A549 (cell line): ENCODE data around the gene CDC5L.

Source experiments
- CTCF ChIP-seq: fragments of >200 bp; sonication (Bioruptor Twin); formaldehyde crosslinking; IDR thresholded peaks from 3 replicates; pipeline ENCODE4 v1.5.1; 2016
- EP300 ChIP-seq, 2 experiments: fragments of >200 bp; sonication (Bioruptor Twin); formaldehyde crosslinking; IDR thresholded peaks; 2 replicates in 1 of 2; 3 replicates in 1 of 2; pipeline ENCODE4 v1.6.1; 2016 to 2017
- POLR2A ChIP-seq: IDR thresholded peaks from 2 replicates; pipeline ENCODE4 v1.6.1; 2012; ENCODE audit warnings: mild to moderate bottlenecking, low read length
- RAD21 ChIP-seq, 2 experiments: fragments of >200 bp in 1 of 2; sonication (Bioruptor Twin) in 1 of 2; formaldehyde crosslinking in 1 of 2; IDR thresholded peaks in 1 of 2; conservative IDR thresholded peaks in 1 of 2; 2 replicates in 1 of 2; 3 replicates in 1 of 2; pipeline ENCODE4 v1.6.1; 2012 to 2018; ENCODE audit warnings: inconsistent platforms in 1 of 2
- TF ChIP-seq, protein P1 (sequence below): IDR thresholded peaks from 2 replicates; pipeline ENCODE4 v1.6.1; 2012

DNA sequence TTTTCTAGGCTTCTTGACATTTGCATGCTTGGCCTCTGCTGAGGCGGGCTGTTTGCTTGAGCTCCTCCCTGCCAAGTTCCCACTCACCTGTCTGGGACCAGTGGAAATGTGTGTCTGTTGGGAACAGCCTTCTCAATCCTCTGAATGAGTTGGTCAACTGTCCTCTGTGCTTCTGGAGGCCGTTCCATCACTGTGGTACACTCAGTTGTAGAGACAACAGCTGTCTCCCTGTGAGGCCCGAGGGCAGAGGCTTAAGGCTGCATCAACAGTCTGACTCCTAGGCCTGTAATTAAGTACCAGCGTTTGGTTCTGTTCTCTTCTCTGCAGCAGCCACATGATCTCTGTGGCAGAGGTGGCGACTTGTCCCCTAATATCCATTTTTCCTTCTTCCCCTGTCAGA, 110.9 kb downstream of the CDC5L start:
- TF ChIP-seq, protein P1, sequence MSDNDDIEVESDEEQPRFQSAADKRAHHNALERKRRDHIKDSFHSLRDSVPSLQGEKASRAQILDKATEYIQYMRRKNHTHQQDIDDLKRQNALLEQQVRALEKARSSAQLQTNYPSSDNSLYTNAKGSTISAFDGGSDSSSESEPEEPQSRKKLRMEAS = no peak
- TF ChIP-seq EP300 (IDR thresholded peaks at IDR 0.05) = no peak
- no peak for TF ChIP-seq RAD21 (conservative IDR thresholded peaks at IDR 0.05 in 1 of 2, IDR thresholded peaks at IDR 0.05 in 1 of 2)
- no peak for TF ChIP-seq POLR2A
- no peak for TF ChIP-seq CTCF
